Neutrophil (primary cell): ENCODE results near the gene TMEM201.
A peak's percentile ranks its signal among the peaks of the same experiment; 100 is the strongest.

ENCODE experiments used
- H3K27ac ChIP-seq: fragments of 200-600 bp; sonication (generic); 2 replicates; pipeline ENCODE4 v1.5.1; 2016; ENCODE audit warnings: mild to moderate bottlenecking, moderate library complexity
- H3K27me3 ChIP-seq: fragments of 200-600 bp; sonication (generic); 2 replicates; pipeline ENCODE4 v1.6.0; 2016; ENCODE audit warnings: mild to moderate bottlenecking
- H3K36me3 ChIP-seq: fragments of 200-600 bp; sonication (generic); 2 replicates; pipeline ENCODE4 v1.5.1; 2017
- H3K4me1 ChIP-seq, 2 experiments: fragments of 200-600 bp in 1 of 2; sonication (generic) in 1 of 2; 1 replicate in 1 of 2; 2 replicates in 1 of 2; pipeline versions ENCODE4 v1.5.1 to v1.6.1; 2013 to 2016; ENCODE audit warnings: low read depth in 1 of 2, low read length in 1 of 2, mild to moderate bottlenecking in 1 of 2, moderate library complexity in 1 of 2; ENCODE audit not compliant: control insufficient read depth in 1 of 2, insufficient read depth in 1 of 2
- H3K4me3 ChIP-seq, 2 experiments: fragments of 200-600 bp in 1 of 2; sonication (generic) in 1 of 2; 1 replicate in 1 of 2; 2 replicates in 1 of 2; pipeline ENCODE4 v1.5.1; 2013 to 2016; ENCODE audit warnings: low read depth in 1 of 2, low read length in 1 of 2, mild to moderate bottlenecking in 1 of 2, moderate library complexity in 1 of 2
- H3K9me3 ChIP-seq: fragments of 200-600 bp; sonication (generic); 2 replicates; pipeline ENCODE4 v1.5.1; 2016
- CTCF ChIP-seq: fragments of 200-600 bp; sonication (generic); IDR thresholded peaks from 2 replicates; pipeline ENCODE4 v1.5.1; 2016; ENCODE audit warnings: antibody characterized with exemption

Gene TMEM201

GRCh38 chr1:9580942-9581341 is 7.8 kb upstream of the TMEM201 start:
- no peaks in the 10 kb centered on the region for H3K36me3 ChIP-seq

GRCh38 chr1:9586147-9586766 is 2.5 kb upstream of the TMEM201 start:
- Histone ChIP-seq H3K27me3 (peaks cover 13% of the 10 kb centered on the region), H3K4me1 (peaks cover 11 to 12% of the 10 kb centered on the region in 2 experiments), H3K36me3 (no peaks in the 10 kb centered on the region), H3K4me3 (no peak overlapping the region), H3K27ac (no peak overlapping the region), H3K9me3 (no peaks in the 10 kb centered on the region)
- TF ChIP-seq CTCF: no peak

More at GRCh38 chr1:9580942-9581341, 7.8 kb upstream of the TMEM201 start:
- Histone ChIP-seq H3K9me3 (no peaks in the 10 kb centered on the region), H3K27me3 (no peaks in the 10 kb centered on the region), H3K4me3 (no peak overlapping the region), H3K27ac (no peak overlapping the region), H3K4me1 (no peaks in the 10 kb centered on the region)
- TF ChIP-seq CTCF: no peak

- no peak for TF ChIP-seq CTCF
- Histone ChIP-seq H3K9me3 (no peaks in the 10 kb centered on the region), H3K36me3 (no peaks in the 10 kb centered on the region), H3K4me3 (peak overlapping the region; percentile 49 to 61), H3K27ac (no peak overlapping the region), H3K4me1 (peaks cover 20% of the 10 kb centered on the region in 2 experiments), H3K27me3 (peaks cover 13% of the 10 kb centered on the region)
Measured at GRCh38 chr1:9589144-9589718, 520 bp downstream of the TMEM201 start.

- Histone ChIP-seq H3K4me3 (peak overlapping the region; percentile 49 to 61), H3K4me1 (peaks cover 20% of the 10 kb centered on the region in 2 experiments), H3K9me3 (no peaks in the 10 kb centered on the region), H3K27me3 (peaks cover 13% of the 10 kb centered on the region), H3K36me3 (no peaks in the 10 kb centered on the region), H3K27ac (no peak overlapping the region)
- TF ChIP-seq CTCF: no peak
Measured at GRCh38 chr1:9589719-9590157, 1.0 kb downstream of the TMEM201 start.

GRCh38 chr1:9590201-9590600 is 1.5 kb downstream of the TMEM201 start:
- Histone ChIP-seq H3K4me3 (no peak overlapping the region), H3K27me3 (peaks cover 13% of the 10 kb centered on the region), H3K36me3 (no peaks in the 10 kb centered on the region), H3K27ac (no peak overlapping the region), H3K9me3 (no peaks in the 10 kb centered on the region), H3K4me1 (peaks cover 20% of the 10 kb centered on the region in 2 experiments)
- no peak for TF ChIP-seq CTCF
